Inferior parietal cortex (tissue), 1 donor: Measurements from ENCODE around the gene UBAP2L.

ENCODE experiments used
- DNase-seq: peaks from one replicate; pipeline ENCODE4 v3.0.0-alpha.2; 2016; ENCODE audit errors: extremely low spot score

Gene UBAP2L, protein sequence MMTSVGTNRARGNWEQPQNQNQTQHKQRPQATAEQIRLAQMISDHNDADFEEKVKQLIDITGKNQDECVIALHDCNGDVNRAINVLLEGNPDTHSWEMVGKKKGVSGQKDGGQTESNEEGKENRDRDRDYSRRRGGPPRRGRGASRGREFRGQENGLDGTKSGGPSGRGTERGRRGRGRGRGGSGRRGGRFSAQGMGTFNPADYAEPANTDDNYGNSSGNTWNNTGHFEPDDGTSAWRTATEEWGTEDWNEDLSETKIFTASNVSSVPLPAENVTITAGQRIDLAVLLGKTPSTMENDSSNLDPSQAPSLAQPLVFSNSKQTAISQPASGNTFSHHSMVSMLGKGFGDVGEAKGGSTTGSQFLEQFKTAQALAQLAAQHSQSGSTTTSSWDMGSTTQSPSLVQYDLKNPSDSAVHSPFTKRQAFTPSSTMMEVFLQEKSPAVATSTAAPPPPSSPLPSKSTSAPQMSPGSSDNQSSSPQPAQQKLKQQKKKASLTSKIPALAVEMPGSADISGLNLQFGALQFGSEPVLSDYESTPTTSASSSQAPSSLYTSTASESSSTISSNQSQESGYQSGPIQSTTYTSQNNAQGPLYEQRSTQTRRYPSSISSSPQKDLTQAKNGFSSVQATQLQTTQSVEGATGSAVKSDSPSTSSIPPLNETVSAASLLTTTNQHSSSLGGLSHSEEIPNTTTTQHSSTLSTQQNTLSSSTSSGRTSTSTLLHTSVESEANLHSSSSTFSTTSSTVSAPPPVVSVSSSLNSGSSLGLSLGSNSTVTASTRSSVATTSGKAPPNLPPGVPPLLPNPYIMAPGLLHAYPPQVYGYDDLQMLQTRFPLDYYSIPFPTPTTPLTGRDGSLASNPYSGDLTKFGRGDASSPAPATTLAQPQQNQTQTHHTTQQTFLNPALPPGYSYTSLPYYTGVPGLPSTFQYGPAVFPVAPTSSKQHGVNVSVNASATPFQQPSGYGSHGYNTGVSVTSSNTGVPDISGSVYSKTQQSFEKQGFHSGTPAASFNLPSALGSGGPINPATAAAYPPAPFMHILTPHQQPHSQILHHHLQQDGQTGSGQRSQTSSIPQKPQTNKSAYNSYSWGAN

DNA sequence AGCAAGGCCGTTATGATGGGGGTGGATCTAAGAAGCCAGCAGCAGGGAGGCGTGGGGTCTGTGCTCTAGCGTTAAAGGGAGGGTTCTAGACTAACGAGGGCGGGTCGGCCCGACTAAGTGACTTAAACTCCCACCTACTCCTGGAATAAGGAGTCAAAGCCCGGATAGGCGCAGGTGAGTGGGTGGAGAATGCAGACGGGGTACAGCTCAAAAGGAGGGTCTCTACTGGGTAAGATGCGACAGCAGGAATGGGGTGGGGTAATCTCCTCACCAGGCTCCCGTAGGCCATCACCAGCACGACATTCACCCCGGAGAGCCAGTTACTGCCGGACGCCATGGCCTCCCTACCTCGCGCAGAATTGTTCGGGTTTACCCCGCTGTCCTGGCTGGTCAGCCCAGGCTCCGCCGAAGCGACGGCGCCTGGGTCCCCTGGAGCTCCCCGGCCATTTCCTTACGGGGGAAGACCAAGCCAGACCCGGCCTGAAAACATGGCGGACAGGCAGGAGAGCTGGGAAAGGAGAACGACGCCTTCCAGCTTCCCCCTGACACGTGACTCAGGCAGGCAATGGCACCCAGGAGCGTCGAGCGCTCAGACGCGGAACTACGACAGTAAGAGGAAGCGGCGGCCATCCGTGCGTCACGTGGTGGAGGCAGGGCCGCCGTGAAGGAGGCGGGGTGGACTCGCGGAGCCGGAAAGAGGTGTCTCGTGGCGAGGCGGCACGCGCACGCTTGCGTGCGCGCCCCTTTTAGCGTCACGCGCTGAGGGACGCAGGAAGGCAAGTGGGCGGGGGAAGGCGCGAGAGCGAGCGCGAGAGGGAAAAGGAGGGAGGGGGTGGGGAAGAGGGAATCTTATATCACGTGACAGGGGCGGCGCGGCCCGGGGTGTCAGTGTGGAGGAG, at the start of gene UBAP2L:
UBAP2L (plus strand) TSS at position 885 of the 899 bp plus-strand sequence. CDS start 4,169 bp downstream, outside the sequence.
- DNase-seq, result peak; percentile 99

DNA sequence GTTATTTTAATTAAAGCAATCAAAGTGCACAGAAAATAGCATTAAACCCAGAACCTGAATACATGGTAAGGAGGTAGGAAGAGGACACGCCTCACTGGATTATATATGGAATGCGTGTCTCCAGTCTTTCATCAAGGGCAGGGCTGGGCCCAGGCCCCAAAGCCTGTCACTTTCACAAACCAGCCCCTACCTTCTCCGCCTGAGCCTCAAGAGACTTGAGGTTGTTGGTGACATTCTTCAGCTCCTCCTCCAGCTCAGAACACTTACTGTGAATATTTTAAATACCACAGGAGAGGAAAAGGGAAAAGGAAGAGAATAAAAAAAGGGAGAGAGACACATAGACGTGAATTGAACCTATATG, 49.6 kb upstream of the UBAP2L start:
- DNase-seq, result no peak

DNA sequence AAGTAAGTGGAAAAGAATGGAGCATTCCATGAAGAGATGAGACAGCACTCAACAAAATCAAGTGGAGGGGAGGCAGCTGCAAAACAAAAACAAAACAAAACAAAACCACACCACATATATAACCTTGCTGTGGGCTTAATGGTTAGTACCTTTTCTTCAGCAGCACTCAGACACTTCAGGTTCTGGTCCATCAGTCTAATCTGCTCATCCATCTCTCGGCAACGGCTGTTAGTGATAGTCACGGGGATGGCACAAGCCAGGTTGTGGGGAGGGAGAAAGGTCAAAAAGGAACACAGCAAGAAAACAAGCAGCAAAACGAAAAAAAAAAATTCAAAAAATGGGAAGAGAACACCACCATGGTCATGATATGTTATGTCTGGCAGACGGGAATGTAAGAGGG, 48.9 kb upstream of the UBAP2L start:
- no peak for DNase-seq

DNA sequence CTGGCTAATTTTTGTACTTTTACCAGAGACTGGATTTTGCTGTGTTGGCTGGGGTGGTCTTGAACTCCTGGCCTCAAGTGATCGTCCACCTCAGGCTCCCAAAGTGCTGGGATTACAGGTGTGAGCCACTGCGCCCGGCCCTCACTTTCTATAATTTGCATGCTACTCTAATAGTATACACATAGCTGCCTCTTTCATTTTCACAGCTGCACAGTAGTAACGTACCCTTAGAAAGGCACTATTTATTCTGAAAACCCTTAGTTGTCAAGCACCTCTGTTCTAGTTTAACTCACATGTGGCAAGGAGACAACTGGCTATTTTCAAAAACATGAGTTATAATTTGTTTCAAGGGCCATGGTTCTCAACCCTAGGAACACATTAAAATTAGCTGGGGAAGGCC, 46.1 kb upstream of the UBAP2L start:
- no peak for DNase-seq

DNA sequence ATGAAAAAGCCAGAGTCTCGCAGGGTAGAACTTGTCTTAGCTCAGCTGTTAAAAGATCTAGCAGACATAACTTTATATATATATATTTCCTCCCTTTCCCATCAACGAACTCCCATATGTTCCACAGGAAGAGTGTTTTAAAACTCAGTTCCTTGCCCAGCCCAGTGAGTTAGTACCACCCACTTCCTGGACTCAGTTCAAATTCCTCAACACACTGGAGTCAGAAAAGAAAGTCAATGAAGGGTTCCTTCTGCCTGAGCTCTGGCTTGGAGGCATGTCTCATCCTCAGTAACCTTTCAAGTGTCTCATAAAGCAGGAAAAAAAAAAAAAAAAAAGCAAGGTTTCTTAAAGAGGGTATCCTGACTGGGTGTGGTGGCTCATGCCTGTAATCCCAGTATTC, 44.4 kb upstream of the UBAP2L start:
- DNase-seq, result no peak

DNA sequence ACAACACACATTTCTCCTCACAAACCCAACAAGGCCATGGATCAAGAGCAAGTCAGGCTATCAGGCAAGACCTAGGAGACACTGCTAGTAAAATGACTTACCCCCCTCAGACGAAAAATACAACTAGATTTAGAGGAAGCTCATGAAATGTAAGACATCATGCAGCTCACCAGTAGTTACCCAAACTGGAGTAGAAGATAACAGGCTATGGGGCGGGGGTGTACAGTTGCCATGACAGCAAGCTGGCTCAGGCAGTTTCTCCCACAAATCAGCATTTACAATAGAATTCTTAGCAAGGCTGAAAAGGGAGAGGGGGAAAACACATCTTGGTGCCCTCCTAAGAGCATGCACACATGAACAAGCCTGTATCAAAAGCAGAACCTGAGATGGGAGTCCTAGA, 42.7 kb upstream of the UBAP2L start:
- no peak for DNase-seq

DNA sequence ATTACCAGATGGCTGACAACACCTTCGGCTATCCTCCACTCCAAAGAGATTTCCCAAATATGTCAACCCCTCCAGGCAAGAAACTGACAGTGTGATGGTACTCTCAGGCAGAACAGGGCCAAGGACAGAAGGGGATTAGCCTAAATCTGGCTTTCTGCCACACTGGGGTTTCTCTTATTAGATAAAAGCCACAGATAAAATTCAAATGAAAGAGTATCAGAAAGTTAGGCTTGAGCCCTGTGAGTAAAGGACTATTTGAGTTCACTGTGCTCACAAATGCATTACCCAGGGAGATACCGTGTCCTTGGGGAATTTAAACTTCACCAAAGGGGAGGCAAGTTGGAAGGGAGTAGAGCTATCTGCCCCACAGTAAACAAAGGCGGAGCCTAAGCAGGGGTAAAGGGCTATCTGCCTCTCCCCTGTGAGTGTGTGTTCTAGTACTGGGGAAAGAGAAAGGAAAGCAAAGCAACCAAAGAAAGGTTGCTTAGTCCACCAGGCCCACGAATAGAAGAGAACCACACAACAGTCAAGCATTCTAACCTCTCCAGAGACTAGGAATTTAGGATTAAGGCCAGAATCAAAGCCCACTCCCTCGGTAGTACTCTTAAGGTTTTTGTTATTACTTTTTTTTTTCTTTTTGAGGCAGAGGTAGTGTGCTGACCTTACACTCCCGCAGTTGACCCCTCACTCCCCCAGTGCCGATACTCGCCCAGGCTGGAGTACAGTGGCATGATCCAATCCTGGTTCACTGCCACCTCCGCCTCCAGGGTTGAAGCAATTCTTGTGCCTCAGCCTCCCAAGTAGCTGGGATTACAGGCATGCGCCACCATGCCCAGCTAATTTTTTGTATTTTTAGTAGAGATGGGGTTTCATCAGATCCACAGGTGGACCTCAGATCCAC, 41.6 kb upstream of the UBAP2L start:
- DNase-seq, result no peak

DNA sequence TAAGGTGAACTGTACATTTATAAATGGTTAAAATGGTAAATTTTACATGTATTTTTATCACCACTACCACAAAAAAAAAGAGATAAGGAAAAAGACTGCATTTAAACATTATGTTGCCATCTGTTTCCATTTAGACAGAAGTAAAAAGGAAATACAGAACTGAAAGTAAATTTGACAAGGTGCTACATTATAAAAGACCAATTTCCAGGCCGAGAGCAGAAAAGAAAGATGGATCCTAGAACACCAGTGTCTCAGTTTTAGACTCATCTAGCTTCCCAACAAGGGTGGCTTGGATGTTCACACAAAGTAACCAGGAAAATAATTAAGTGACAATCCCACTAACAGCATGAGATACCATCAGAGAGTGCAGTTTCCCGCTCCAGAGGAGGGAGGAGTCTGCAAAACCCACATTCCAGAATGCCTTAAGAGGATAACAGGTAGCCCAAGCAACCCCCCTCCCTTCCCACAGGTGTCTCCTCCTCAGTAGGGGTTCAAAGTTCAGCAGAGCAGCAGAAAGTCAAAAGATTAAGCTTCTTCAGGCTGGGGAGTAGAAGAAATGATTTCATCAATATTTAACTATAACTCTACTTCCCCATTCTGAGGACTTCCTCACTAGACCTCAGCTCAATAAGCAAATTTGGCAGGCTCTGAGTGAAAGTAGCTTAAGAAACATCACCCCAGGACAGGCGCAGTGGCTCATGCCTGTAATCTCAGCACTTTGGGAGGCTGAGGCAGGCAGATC, 40.6 kb upstream of the UBAP2L start:
- DNase-seq, result no peak

DNA sequence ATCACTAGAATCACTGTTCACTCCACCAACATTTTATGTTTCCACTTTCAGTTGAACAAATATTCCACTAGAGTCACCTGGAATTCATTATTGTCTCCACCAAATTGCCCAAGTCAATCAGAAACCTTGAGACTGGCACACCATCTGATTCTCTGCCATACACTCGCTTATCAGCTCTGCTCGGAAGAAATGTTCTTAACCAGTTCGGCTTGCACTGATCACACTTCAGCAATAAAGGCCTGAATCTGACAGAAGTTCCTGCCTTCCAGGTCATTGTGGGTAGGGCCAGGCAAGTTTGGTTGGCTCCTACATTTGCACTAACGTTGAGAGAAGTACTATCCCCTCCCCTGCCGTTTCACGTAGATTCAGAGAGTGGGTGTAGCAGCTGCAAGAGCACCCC, 38.8 kb upstream of the UBAP2L start:
- no peak for DNase-seq

DNA sequence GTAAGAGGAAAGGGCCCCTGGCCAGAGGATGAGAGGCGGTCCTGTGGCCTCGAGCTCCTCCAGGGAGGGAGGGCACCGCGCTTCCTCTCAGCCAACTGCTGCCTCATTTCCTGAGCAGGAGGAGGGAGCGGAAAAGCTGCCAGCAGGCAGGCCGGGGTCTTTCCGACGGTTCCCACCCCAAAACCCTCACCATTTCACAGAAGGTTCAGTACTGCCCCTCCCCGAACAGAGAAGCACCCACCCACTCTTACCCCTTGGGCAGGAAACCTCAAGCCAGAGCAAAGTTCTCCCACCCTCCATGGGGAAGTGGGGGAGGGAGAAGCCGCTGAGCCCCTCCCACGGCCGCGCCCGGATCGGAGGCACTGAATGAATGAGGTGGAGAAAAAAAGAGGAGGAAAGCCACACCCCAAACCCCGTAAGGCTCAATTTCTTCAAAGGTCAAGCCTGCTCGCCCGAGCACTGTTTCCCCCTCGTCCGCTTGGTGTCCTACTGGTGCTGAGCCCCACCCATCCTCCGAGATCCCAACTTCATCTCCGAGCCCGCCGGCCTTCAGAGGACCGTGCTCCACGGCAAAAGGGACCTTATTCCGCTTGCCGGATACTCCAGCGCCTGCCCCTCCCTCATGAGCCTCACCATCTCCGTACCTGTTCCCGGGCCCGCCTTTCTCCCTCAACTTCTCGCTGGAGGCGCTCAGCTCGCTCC, 38.3 kb upstream of the UBAP2L start:
- no peak for DNase-seq

DNA sequence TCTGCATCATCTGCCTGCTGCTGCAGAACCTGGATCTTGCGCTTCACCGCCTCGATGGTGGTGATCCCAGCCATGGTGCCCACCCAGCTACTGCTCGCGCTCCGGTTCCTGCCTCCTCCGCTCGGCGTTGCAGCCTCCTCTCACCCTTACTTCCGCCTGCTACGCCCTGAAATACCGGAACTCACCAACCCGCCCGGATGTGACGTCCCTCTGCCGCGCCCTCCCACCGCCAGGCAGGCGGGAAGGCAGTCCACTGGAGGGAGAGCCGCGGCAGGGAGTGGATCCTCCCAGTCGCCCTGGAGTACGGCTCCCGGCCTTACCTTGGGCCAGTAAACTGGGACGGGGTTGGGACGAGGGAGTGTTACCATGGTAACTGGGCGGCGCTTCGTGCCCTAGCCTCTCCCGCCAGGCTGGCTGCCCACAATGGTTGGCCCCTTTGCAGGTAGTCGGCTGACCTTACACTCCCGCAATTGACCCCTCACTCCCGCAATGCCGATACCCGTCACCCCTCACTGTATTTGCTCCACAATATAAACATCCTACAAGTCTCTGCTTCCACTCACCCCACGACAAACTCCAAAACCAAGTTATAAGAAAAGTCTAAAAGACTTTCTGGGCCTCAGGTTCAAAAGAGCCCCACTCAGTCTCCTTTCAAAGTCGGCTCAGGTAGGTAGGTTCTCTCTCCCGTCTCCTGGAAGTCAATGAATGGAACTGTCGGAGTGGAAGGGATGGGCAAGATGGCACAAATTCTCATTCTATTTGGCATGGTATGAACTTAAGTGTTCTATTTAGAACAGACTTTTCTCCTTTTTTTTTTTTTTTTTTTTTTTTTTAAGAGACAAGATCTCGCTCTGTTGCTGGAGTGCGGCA, 37.5 kb upstream of the UBAP2L start:
- DNase-seq, result peak; percentile 95

DNA sequence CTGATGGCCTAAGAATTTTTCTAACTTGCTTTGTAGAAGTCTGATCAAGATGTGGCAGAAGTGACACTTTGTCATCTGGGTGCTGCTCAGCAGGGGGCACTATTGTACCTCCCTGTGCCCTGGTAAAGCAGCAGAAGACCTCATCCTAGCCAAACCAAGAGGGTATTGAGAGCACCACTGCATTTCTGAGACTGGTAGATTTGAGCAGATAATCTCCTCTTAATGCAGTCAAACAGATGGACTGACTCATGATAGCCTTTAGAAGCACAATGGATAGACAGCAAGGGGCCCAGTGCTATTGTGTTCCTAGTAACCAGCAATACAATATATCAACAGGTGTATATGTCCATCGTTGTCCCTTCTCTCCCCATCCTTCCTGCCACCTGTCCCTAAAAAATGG, 34.6 kb upstream of the UBAP2L start:
- DNase-seq, result no peak

DNA sequence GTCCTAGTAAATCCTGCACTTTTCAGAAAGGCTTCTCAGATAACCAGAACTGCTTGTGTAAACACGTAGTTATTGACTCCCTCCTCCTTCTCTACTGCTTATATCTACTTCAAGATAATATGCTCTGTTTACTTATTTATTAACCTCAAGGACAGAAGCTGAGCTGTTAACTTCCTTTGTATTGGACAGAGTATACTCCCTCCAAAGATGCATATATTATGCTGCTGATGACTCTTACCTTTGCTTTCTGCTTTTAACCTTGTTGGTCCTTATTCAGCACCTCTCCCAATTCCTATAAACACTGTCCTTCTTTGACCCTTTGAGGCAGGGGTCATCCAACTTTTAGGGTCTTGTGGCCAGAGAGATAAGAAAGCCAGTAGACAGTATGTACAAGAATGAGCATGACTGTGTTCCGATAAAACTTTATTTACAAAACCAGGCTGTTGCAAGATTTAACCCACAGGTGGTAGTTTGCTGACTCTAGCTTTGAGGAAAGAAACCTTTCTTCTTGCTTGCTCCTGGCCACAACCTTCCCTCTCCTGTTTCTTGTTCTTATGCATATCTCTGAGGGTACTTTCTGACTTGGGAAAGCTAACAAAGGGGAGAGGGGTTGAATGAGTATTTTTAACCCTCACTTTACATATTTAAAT, 33.8 kb upstream of the UBAP2L start:
- no peak for DNase-seq

DNA sequence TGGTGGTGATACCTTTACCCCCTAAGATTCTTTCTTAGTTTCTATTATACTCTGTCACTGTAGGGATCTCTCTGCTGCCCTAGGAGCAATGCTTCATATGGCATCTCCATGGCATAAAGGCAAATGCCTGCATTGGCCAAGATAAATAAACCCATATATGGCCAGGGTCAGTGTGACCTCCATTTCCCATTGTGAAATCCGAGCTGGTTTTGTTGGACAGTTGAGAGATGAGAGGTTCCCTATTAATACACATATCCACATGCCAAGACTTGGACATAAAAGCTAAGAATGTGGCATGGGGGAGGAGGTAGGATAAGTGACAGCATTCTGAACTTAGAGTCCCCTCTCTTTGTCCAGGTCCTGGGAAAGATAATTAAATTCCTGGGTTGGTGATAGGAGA, 30.2 kb upstream of the UBAP2L start:
- DNase-seq, result no peak

DNA sequence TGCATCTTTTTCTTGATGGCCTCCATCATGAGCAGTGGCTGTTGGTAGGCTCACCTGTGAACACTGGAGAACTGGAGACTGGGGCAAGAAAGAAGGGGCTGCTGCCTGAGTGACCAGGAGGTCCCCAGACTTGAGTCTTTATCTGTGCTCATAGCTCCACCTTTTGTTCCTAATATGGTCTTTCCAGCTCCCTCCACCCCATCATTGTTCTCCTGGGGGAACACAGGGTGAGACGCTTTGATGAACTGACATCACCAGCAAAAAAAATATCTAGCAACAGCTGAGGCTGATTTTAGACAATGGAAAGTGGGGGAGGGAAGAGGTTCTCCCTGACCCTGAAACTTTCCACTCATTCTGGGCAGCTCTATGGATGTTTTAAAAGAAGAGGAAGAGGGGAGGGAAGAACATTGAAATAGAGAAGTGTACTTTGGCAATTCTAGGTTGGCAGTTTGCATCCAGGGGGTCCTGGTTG, 28.7 kb upstream of the UBAP2L start, which contains the start of gene TPM3:
TPM3 (minus strand) TSS at position 111 of the 472 bp plus-strand sequence; CDS start at position 29, 82 bp downstream.
- no peak for DNase-seq

DNA sequence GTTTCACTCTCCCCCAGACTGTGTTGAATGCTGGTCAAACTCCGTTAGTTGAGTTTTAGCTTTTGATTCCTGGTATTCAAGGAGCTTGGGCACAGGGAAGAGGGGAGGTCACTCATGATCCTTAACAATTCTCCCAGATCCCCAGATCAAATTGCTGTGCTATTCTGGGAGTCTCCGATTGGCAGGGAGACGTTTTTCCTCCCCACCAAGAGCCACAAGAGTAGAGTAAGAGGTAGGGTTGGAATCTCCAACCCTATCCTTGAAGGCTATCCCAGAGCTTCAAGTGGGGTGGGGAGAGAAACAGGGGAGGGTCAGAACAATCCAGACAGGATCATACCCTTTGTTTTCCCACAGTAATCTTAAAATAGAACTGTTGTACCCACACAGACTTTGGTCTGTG, 28.3 kb upstream of the UBAP2L start:
- DNase-seq, result no peak

DNA sequence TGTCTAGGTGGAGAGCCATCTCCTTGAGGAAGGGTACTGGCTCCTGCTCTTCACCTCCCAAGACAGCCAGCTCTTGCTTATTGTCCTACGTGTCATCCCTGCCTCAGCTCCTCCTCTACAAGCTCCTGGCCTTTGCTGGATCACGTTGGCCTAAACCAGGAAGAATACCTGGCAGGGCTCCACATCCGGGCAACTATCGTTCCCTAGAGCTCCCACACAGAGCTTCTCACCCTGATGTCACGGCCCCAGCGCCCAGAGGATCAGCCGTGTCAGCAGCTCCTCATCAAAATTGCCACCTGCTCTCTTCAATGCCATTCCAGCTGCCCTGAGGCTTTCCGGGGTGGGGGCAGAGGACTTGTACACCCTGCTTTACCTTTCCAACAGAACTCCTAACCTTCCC, 26.9 kb upstream of the UBAP2L start:
- DNase-seq, result no peak
